Suprapubic skin (tissue), 4 donors: ENCODE results near the gene RASAL1. TPM values are rescaled to one million over a fixed set of nuclear protein-coding genes. Genes with fewer than 3 reads are reported as not detected.

Experiments
- DNase-seq, 2 donors: peaks; one replicate each; pipeline ENCODE4 v3.0.0-alpha.2; 2019; ENCODE audit warnings: low spot score in 2 of 2
- H3K27ac ChIP-seq: fragments of 200-600 bp; sonication (generic); one replicate; pipeline ENCODE4 v1.5.1; 2019
- H3K27me3 ChIP-seq: fragments of 200-600 bp; sonication (generic); one replicate; pipeline ENCODE4 v1.5.1; 2019
- H3K36me3 ChIP-seq: fragments of 200-600 bp; sonication (generic); one replicate; pipeline ENCODE4 v1.5.1; 2019
- H3K4me1 ChIP-seq: fragments of 200-600 bp; sonication (generic); one replicate; pipeline ENCODE4 v1.5.1; 2019
- H3K4me3 ChIP-seq: fragments of 200-600 bp; sonication (generic); one replicate; pipeline ENCODE4 v1.5.1; 2019; ENCODE audit warnings: mild to moderate bottlenecking
- H3K9me3 ChIP-seq: fragments of 200-600 bp; sonication (generic); one replicate; pipeline ENCODE4 v1.5.1; 2019
- EP300 ChIP-seq: sonication (generic); formaldehyde crosslinking; IDR thresholded peaks from one replicate; pipeline ENCODE4 v1.6.1; 2017; ENCODE audit warnings: antibody characterized with exemption
- POLR2A ChIP-seq, 2 donors: fragments of 450-650 bp; IDR thresholded peaks; one replicate each; pipeline ENCODE4 v1.6.1; 2017; ENCODE audit warnings: antibody characterized with exemption in 2 of 2, mild to moderate bottlenecking in 2 of 2, moderate library complexity in 2 of 2
- POLR2AphosphoS5 ChIP-seq, 3 donors: sonication (generic); formaldehyde crosslinking; IDR thresholded peaks; one replicate each; pipeline ENCODE4 v1.6.1; 2017; ENCODE audit warnings: antibody characterized with exemption in 3 of 3
- WGBS: methylation state at CpG from one replicate; pipeline ENCODE4 v1.1.5; 2018; 5-methylcytosine and 5-hydroxymethylcytosine counted together
- total RNA-seq, 4 donors: library from RNA; depleted of rRNA; stranded (reverse); fragments of >200 nt; gene quantifications; one replicate each; pipeline ENCODE4 v1.1.0, GENCODE V29; 2016
- TF ChIP-seq, protein P1 (sequence below), 2 donors: fragments of 200-600 bp in 1 of 2; fragments of 450-650 bp in 1 of 2; sonication (generic) in 1 of 2; IDR thresholded peaks; one replicate each; pipeline ENCODE4 v1.5.1; 2016 to 2019; ENCODE audit warnings: antibody characterized with exemption in 2 of 2, mild to moderate bottlenecking in 1 of 2, moderate library complexity in 1 of 2

Gene RASAL1
- total RNA-seq, 4 donors from 2014 or later: 19.8 to 39.0 (median 32.5) TPM

GRCh38 chr12:113115455-113116126, 20.0 kb downstream of the RASAL1 start:
- no peak for DNase-seq
- H3K9me3 ChIP-seq: no peaks in the 10 kb centered on the region
- no peaks in the 10 kb centered on the region for H3K36me3 ChIP-seq
- H3K4me3 ChIP-seq: no peak overlapping the region
- no peaks in the 10 kb centered on the region for H3K4me1 ChIP-seq
- WGBS: 88% methylated on average over 7 of the region's 22 CpGs
- peaks cover 22% of the 10 kb centered on the region for H3K27me3 ChIP-seq
- H3K27ac ChIP-seq: no peak overlapping the region
- TF ChIP-seq, protein P1, sequence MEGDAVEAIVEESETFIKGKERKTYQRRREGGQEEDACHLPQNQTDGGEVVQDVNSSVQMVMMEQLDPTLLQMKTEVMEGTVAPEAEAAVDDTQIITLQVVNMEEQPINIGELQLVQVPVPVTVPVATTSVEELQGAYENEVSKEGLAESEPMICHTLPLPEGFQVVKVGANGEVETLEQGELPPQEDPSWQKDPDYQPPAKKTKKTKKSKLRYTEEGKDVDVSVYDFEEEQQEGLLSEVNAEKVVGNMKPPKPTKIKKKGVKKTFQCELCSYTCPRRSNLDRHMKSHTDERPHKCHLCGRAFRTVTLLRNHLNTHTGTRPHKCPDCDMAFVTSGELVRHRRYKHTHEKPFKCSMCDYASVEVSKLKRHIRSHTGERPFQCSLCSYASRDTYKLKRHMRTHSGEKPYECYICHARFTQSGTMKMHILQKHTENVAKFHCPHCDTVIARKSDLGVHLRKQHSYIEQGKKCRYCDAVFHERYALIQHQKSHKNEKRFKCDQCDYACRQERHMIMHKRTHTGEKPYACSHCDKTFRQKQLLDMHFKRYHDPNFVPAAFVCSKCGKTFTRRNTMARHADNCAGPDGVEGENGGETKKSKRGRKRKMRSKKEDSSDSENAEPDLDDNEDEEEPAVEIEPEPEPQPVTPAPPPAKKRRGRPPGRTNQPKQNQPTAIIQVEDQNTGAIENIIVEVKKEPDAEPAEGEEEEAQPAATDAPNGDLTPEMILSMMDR (IDR thresholded peaks at IDR 0.05): no peak
- no peak for TF ChIP-seq POLR2AphosphoS5 (IDR thresholded peaks at IDR 0.05)
- TF ChIP-seq POLR2A (IDR thresholded peaks at IDR 0.05): no peak
- no peak for TF ChIP-seq EP300

DNA sequence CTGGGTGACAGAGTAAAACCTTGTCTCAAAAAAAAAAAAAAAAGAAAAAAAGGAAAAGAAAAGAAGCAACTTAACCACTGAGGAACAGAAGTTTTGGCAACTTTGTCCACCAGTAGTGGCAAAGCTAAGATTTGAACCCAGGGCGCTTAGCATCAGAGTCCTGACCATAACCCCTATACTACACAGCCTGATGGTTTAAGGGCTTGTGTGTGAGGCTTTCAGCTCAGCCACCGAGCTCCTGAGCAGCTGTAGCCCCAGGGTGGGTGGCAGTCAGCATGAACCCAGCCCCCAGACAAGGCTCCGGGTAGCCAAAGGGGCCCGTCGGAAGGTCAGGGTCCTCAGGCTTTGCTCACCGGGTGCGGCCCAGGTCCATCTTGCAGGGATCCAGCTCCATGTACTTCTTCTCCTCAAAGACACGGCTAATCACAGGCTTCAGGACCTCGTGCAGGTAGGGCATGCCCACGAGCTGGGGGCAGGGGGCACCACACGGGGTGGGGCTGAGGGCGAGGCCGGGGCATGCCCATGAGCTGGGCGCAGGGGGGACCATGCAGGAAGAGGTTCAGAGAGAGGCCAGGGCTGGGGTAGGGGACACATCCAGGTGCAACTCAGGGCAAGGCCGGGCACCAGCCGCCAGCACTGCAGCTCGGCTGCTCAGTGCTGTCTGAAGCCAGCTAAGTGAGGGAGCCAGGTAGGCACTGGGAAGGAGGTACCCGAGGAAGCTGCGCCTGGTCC, 20.9 kb downstream of the RASAL1 start:
- Histone ChIP-seq H3K4me1 (no peaks in the 10 kb centered on the region), H3K27ac (no peak overlapping the region), H3K36me3 (no peaks in the 10 kb centered on the region), H3K27me3 (peaks cover 12% of the 10 kb centered on the region), H3K9me3 (no peaks in the 10 kb centered on the region), H3K4me3 (no peak overlapping the region)
- 84% methylated on average over 6 of the region's 19 CpGs for whole genome bisulfite sequencing
- DNase-seq: no peak
- no peak for TF ChIP-seq POLR2A (IDR thresholded peaks at IDR 0.05)

GRCh38 chr12:113113397-113113796, 22.2 kb downstream of the RASAL1 start:
- WGBS: 71% methylated on average over 2 of the region's 2 CpGs
- no peak for TF ChIP-seq POLR2AphosphoS5 (IDR thresholded peaks at IDR 0.05)
- TF ChIP-seq, protein P1 (IDR thresholded peaks at IDR 0.05): no peak
- no peak for TF ChIP-seq POLR2A (IDR thresholded peaks at IDR 0.05)
- no peak for TF ChIP-seq EP300
- Histone ChIP-seq H3K9me3 (no peaks in the 10 kb centered on the region), H3K27me3 (peaks cover 12% of the 10 kb centered on the region), H3K4me3 (no peak overlapping the region), H3K36me3 (no peaks in the 10 kb centered on the region), H3K4me1 (no peaks in the 10 kb centered on the region), H3K27ac (no peak overlapping the region)
- no peak for DNase-seq

GRCh38 chr12:113112043-113112899, 23.3 kb downstream of the RASAL1 start:
- WGBS: 59% methylated on average over 39 of the region's 39 CpGs
- Histone ChIP-seq H3K4me1 (no peaks in the 10 kb centered on the region), H3K27ac (no peak overlapping the region), H3K4me3 (no peak overlapping the region), H3K9me3 (no peaks in the 10 kb centered on the region), H3K27me3 (peaks cover 12% of the 10 kb centered on the region), H3K36me3 (no peaks in the 10 kb centered on the region)
- no peak for DNase-seq
- no peak for TF ChIP-seq POLR2A (IDR thresholded peaks at IDR 0.05)
- no peak for TF ChIP-seq POLR2AphosphoS5 (IDR thresholded peaks at IDR 0.05)
- TF ChIP-seq EP300: no peak
- TF ChIP-seq, protein P1 (IDR thresholded peaks at IDR 0.05): no peak

GRCh38 chr12:113111247-113111646, 24.3 kb downstream of the RASAL1 start:
- H3K4me3 ChIP-seq: no peak overlapping the region
- H3K36me3 ChIP-seq: no peaks in the 10 kb centered on the region
- H3K27me3 ChIP-seq: peaks cover 12% of the 10 kb centered on the region
- TF ChIP-seq, protein P1 (IDR thresholded peaks at IDR 0.05): no peak
- TF ChIP-seq POLR2A (IDR thresholded peaks at IDR 0.05): no peak
- no peak for TF ChIP-seq POLR2AphosphoS5 (IDR thresholded peaks at IDR 0.05)
- TF ChIP-seq EP300: no peak
- H3K27ac ChIP-seq: no peak overlapping the region
- no peaks in the 10 kb centered on the region for H3K9me3 ChIP-seq
- no peak for DNase-seq
- H3K4me1 ChIP-seq: no peaks in the 10 kb centered on the region
- 86% methylated on average over 3 of the region's 3 CpGs for WGBS
